ENCODE data around the gene PRAMEF10.
"Not testable (repeated sequence)": the region's sequence is repeated elsewhere in the genome, so short reads cannot be mapped to it uniquely, and the experiment has no call there.

PRAMEF10 gene

GRCh38 chr1:12898170-12898569 is at the start of gene PRAMEF10:
PRAMEF10 (minus strand) TSS chr1:12898270; CDS start chr1:12895847, 2,423 bp downstream.
- CTCF ChIA-PET; DNase-seq (ENCODE audit: extremely low spot score); POLR2A ChIA-PET: not testable (repeated sequence)

- POLR2A ChIA-PET; CTCF ChIA-PET; DNase-seq (ENCODE audit: extremely low spot score): not testable (repeated sequence)
Measured at GRCh38 chr1:12947480-12947879, 49.4 kb upstream of the PRAMEF10 start, which contains the start of gene PRAMEF6. PRAMEF6 (minus strand) TSS chr1:12947580; CDS start chr1:12942518, 5,062 bp downstream.

- DNase-seq (ENCODE audit: extremely low spot score); POLR2A ChIA-PET; CTCF ChIA-PET: not testable (repeated sequence)
Measured at GRCh38 chr1:12924368-12924767, 26.3 kb upstream of the PRAMEF10 start.

- POLR2A ChIA-PET; DNase-seq (ENCODE audit: extremely low spot score); CTCF ChIA-PET: not testable (repeated sequence)
Measured at GRCh38 chr1:12921749-12922148, 23.7 kb upstream of the PRAMEF10 start.

GRCh38 chr1:12916310-12916709 is 18.2 kb upstream of the PRAMEF10 start, which contains the start of gene PRAMEF7:
PRAMEF7 (plus strand) TSS chr1:12916610; CDS start chr1:12917693, 1,083 bp downstream.
- CTCF ChIA-PET; DNase-seq (ENCODE audit: extremely low spot score); POLR2A ChIA-PET: not testable (repeated sequence)

- DNase-seq (ENCODE audit: extremely low spot score); CTCF ChIA-PET; POLR2A ChIA-PET: not testable (repeated sequence)
Measured at GRCh38 chr1:12903793-12904572, 5.9 kb upstream of the PRAMEF10 start.

- POLR2A ChIA-PET; CTCF ChIA-PET; DNase-seq (ENCODE audit: extremely low spot score): not testable (repeated sequence)
Measured at GRCh38 chr1:12899186-12899585, 1.1 kb upstream of the PRAMEF10 start.

- CTCF ChIA-PET; DNase-seq (ENCODE audit: extremely low spot score); POLR2A ChIA-PET: not testable (repeated sequence)
Measured at GRCh38 chr1:12886101-12886500, 12.0 kb downstream of the PRAMEF10 start, which contains the start of gene PRAMEF4. PRAMEF4 (minus strand) TSS chr1:12886201; CDS start chr1:12883394, 2,807 bp downstream.

- POLR2A ChIA-PET; DNase-seq (ENCODE audit: extremely low spot score); CTCF ChIA-PET: not testable (repeated sequence)
Measured at GRCh38 chr1:12878453-12878852, 19.6 kb downstream of the PRAMEF10 start.

- POLR2A ChIA-PET, CTCF ChIA-PET: not testable (repeated sequence)
Measured at GRCh38 chr1:12863131-12863880, 34.8 kb downstream of the PRAMEF10 start.

GRCh38 chr1:12856786-12857185 is 41.3 kb downstream of the PRAMEF10 start, which contains the start of gene PRAMEF2:
PRAMEF2 (plus strand) TSS chr1:12857086; CDS start chr1:12859010, 1,924 bp downstream.
- POLR2A ChIA-PET; DNase-seq (ENCODE audit: extremely low spot score); CTCF ChIA-PET: not testable (repeated sequence)

More at GRCh38 chr1:12863131-12863880, 34.8 kb downstream of the PRAMEF10 start:
- DNase-seq (ENCODE audit: extremely low spot score): not testable (repeated sequence)

GRCh38 chr1:12851779-12852178 is 46.3 kb downstream of the PRAMEF10 start:
- ChIA-PET CTCF (no interaction called here), POLR2A (no interaction called here)
- TF ChIP-seq CTCF (IDR thresholded peaks at IDR 0.05; ENCODE audit: control extremely low read depth, extremely low read depth, low read depth, missing control alignments): no peak
- DNase-seq (ENCODE audit: extremely low spot score): no peak

- POLR2A ChIA-PET; DNase-seq (ENCODE audit: extremely low spot score); CTCF ChIA-PET: not testable (repeated sequence)
Measured at GRCh38 chr1:12848620-12849019, 49.5 kb downstream of the PRAMEF10 start, which contains the start of gene HNRNPCL1. HNRNPCL1 (minus strand) TSS chr1:12848720; CDS start chr1:12848289, 431 bp downstream.

Data from GM10248 (cell line).